NCI-H82 treated with DMSO at 0.1 percent for 48 hours (cell line): ENCODE measurements around the gene C4orf17.
"Not testable (repeated sequence)": the region's sequence is repeated elsewhere in the genome, so short reads cannot be mapped to it uniquely, and the experiment has no call there.

Experiments
- DNase-seq: peaks from one replicate; lab custom pipeline; 2025; ENCODE audit not compliant: unreplicated experiment; lab: John Stamatoyannopoulos, UW

C4orf17 gene

GRCh38 chr4:99510721-99511120 lies at the start of gene C4orf17:
TSS of gene C4orf17 (plus strand) at chr4:99511021. CDS start at chr4:99513082, 2,061 bp downstream.
- DNase-seq: no peak

- no peak for DNase-seq
Observed at GRCh38 chr4:99461623-99462401, 49.0 kb upstream of the C4orf17 start.

- peak; percentile 57 for DNase-seq
Observed at GRCh38 chr4:99462875-99463464, 47.9 kb upstream of the C4orf17 start.

GRCh38 chr4:99463566-99463965 lies 47.3 kb upstream of the C4orf17 start:
- DNase-seq: no peak

GRCh38 chr4:99467887-99468286 lies 42.9 kb upstream of the C4orf17 start:
- no peak for DNase-seq

- DNase-seq: no peak
Observed at GRCh38 chr4:99468889-99469288, 41.9 kb upstream of the C4orf17 start.

DNA sequence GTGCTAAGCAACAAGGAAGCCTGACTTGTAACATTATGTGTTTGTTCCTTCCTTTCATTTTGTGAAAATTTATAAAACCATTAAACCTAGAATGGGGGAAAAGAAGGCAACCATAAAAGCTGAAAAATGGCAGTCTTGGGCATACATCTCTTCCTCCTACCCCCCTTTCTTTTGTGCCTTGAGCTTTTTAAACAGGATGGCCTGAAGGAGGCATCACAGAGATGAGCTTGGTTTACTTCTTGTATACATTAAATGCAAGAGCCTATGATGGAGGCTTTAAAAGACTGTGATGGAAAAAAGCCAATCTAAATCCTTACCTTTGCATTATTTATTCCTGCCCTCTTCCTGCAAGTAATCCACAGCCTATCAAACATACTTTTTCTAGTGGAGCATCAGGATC lies 39.5 kb upstream of the C4orf17 start:
- DNase-seq: no peak

- DNase-seq: no peak
Observed at GRCh38 chr4:99471896-99472295, 38.9 kb upstream of the C4orf17 start.

DNA sequence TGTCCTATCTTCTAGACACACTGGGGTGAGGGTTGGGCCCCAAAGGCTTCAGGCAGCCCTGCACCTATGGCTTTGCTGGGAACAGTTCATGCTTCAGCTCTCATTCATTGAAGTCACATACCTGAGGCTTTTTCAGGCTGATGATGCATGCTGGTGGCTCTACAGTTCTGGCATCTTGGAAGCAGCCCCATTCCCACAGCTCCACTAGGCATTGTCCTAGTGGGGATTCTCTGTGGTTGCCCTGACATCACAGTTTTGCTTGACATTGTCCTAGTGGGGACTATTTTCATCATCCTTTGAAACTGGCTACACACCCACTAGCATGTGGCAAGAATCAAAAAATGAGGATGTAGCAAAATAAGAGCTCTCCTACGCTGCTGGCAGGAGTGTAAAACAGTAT lies 37.7 kb upstream of the C4orf17 start:
- no peak for DNase-seq

DNA sequence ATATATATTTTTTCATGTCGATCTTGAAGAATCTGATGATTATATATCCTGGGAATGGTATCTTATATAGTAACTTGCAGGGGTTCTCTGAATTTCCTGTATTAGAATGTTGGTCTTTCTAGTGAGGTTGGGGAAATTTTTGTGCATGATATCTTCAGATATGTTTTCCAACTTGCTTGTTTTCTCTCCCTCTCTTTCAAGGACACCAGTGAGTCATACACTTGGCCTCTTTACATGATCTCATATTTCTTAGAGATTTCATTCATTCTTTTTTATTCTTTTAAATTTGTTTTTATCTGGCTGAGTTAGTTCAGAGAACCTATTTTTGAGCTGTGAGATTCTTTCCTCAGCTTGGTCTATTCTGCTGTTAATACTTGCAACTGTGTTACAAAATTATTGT lies 27.2 kb upstream of the C4orf17 start:
- no peak for DNase-seq

DNA sequence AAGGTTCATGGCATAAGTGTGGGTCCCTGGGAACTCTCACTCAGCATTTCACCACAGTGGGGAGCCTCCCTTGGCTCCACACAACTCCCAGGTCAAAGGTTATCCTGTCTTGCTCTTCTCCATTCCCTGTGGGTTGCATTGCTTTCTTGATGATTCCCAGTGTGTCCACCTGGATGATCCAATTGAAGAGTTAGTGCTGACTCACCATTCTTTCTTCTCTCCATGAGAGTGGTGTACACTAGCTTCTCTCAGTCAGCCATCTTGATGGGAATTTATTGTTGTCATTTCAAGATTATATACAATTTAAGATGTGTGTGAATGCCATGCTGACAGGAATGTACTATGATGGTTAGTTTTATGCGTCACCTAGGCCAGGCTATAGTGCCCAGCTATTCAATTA lies 25.6 kb upstream of the C4orf17 start:
- no peak for DNase-seq

GRCh38 chr4:99486648-99487047 lies 24.2 kb upstream of the C4orf17 start:
- not testable (repeated sequence) for DNase-seq

DNA sequence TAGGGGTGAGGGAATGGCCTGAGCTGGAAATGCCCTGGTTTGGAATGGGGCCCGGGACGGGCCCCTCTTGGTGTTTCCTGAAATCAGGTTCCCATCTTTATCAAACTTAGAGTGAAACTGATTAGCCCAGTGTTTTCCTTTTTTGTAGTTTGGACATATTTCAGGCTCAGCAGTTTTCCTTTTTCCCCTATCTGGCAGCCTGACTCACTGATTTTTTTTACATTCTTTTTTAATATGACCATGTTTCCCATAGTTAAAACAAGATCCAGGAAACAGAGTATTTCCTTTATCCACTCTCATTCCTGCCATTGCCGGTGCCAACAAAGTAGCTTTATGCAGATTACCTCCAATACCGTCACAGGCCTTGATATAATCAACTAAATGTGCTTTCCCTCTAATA lies 20.5 kb upstream of the C4orf17 start:
- no peak for DNase-seq

DNA sequence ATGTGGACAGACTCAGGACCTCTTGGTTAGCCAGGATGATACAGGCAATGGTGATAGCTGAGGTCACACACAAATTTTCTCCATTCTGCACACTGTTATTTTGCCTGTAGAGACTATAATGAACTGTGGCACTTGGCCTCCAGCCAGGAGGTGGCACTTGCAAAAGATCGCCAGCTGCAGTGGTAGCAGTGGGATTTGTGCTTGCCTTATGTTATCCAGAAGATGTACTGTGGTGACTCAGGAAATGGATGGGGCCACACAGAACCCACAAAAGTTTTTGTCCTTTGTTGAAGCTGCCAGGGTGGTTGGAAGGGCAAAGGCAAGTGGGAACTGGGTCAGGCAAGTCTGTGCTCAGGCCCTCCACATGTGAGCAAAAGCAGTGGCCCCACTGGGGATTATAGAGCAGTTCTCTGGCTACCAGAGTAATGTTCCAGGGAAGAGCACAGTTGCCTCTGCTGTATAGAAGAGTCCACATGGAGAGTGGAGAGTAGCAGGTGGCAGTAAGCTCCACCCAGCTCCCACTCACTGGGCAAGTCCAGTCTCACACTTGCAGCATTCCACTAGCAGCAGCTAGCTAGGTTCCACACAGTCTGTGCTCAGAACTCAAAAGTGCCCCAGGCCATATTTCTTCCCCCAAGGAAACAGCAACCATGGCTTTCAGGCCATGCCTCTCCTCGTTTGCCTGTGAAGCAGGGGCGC lies 5.9 kb upstream of the C4orf17 start:
- DNase-seq: no peak

DNA sequence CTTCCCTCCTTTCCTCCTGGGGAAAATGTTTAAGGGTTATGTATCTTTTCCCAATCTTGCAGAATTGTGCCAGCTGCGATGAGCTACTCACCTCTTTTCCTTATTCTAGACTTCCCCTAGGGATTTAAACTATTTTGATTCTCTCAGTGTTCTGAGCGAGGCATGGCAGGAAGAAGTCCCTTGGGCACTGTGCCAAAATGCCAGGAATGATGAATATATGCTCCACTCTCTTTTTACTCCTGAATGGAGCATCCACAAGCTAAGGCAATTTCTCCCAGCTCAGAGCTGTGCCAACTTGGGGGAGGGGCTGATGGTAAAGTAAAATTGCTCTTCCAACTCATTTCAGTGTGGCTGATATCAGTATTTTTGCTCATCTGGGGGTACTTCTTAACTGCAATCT lies 4.0 kb upstream of the C4orf17 start:
- peak; percentile 10 for DNase-seq

- no peak for DNase-seq
Observed at GRCh38 chr4:99507349-99507748, 3.5 kb upstream of the C4orf17 start.

DNA sequence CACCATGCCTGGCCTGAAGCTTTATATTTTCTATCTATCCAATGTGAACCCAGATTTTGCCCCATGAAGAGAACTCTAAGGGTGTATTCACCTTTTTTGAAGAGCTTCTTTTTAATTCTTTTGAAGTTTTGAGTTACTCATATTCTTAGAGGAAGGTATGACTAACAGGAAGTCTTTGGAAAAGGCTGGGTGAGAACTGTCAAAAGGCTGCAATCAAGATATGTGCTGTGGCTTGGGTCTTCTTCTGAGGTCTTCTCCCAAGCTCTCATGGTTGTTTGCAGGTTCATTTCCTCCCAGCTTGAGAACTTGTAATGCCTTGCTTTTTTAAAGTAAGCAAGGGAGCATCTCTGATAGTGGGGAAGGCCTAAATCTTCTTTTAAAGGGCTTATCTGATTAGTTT lies 3.1 kb upstream of the C4orf17 start:
- peak; percentile 59 for DNase-seq

GRCh38 chr4:99518601-99519295 lies 7.9 kb downstream of the C4orf17 start:
- DNase-seq: no peak

DNA sequence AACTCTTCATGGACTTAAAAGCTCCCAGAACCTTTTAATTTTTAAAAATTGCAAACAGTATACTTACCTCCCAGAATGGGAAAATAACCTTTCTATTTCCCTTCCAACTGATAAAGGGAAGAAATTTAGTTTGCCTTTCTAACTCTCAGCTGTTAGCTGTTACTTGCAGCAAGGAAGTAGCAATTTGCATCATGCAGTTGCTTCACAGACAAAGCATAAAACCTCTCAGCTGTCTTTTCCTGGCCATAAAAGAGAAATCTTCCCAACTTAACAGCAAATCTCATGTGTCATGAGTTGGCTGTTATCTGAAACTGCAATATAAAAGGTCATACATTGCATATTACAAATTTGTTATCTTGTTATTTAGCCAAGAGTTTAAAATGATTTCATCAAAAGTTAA lies 18.4 kb downstream of the C4orf17 start:
- no peak for DNase-seq

GRCh38 chr4:99529956-99530355 lies 19.1 kb downstream of the C4orf17 start:
- DNase-seq: no peak

DNA sequence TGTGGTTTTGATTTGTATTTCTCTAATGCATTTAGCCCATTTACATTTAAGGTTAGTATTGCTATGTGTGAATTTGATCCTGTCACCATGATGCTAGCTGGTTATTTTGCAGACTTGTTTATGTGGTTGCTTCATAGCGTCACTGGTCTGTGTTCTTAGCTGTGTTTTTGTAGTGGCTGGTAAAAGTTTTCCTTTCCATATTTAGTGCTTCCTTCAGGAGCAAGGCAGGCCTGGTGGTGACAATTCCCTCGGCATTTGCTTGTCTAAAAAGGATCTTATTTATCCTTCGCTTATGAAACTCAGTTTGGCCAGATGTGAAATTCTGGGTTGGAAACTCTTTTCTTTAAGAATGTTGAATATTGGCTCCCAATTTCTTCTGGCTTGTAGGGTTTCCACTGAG lies 23.9 kb downstream of the C4orf17 start:
- not testable (repeated sequence) for DNase-seq

- DNase-seq: no peak
Observed at GRCh38 chr4:99536271-99536670, 25.4 kb downstream of the C4orf17 start.
